Limb (tissue), 2 donors: ENCODE results near the gene TNS1.

Experiments
- DNase-seq, 2 donors: peaks; one replicate each; pipeline ENCODE4 v3.0.0-alpha.2; 2016; ENCODE audit errors: extremely low spot score in 2 of 2

TNS1 gene

GRCh38 chr2:217998926-217999594 lies 3.7 kb downstream of the TNS1 start:
- DNase-seq = no peak

GRCh38 chr2:217997510-217997909 lies 5.3 kb downstream of the TNS1 start:
- DNase-seq = no peak

GRCh38 chr2:217996361-217996760 lies 6.4 kb downstream of the TNS1 start:
- DNase-seq = no peak

GRCh38 chr2:217995731-217996231 lies 7.0 kb downstream of the TNS1 start:
- no peak for DNase-seq

- DNase-seq = no peak
Observed at GRCh38 chr2:217994776-217995274, 8.0 kb downstream of the TNS1 start.

- peak in 1 of 2 donors; percentile 74 for DNase-seq
Observed at GRCh38 chr2:217993817-217994463, 8.9 kb downstream of the TNS1 start.

- DNase-seq = no peak
Observed at GRCh38 chr2:217993138-217993537, 9.7 kb downstream of the TNS1 start.

GRCh38 chr2:217992061-217992460 lies 10.7 kb downstream of the TNS1 start:
- DNase-seq = no peak

GRCh38 chr2:217990791-217991465 lies 11.9 kb downstream of the TNS1 start:
- no peak for DNase-seq

- no peak for DNase-seq
Observed at GRCh38 chr2:217990389-217990788, 12.4 kb downstream of the TNS1 start.

GRCh38 chr2:217989221-217989948 lies 13.4 kb downstream of the TNS1 start:
- DNase-seq = no peak

- no peak for DNase-seq
Observed at GRCh38 chr2:217988840-217989204, 14.0 kb downstream of the TNS1 start.

- peak; percentile 52 to 84 for DNase-seq
Observed at GRCh38 chr2:217988014-217988839, 14.6 kb downstream of the TNS1 start.

- no peak for DNase-seq
Observed at GRCh38 chr2:217987391-217987790, 15.4 kb downstream of the TNS1 start.

- DNase-seq = no peak
Observed at GRCh38 chr2:217986256-217986961, 16.4 kb downstream of the TNS1 start.

- DNase-seq = no peak
Observed at GRCh38 chr2:217983276-217984233, 19.2 kb downstream of the TNS1 start.

- DNase-seq = no peak
Observed at GRCh38 chr2:217981971-217982370, 20.8 kb downstream of the TNS1 start.

- DNase-seq = no peak
Observed at GRCh38 chr2:217981084-217981730, 21.6 kb downstream of the TNS1 start.

GRCh38 chr2:217980591-217980990 lies 22.2 kb downstream of the TNS1 start:
- DNase-seq = no peak
